Measurements from ENCODE around the gene FURIN. TPM values are rescaled to one million over a fixed set of nuclear protein-coding genes. Genes with fewer than 3 reads are reported as not detected.
A peak's percentile ranks its signal among the peaks of the same experiment; 100 is the strongest.
"Not testable (repeated sequence)": the region's sequence is repeated elsewhere in the genome, so short reads cannot be mapped to it uniquely, and the experiment has no call there.

FURIN gene
- total RNA-seq (2014; rRNA removed; shearing (Covaris generic)): 20.4 and 32.5 TPM in 2 replicates

- no peak for DNase-seq (ENCODE audit: low read depth)
Measured at GRCh38 chr15:90868261-90868689, at the start of gene FURIN. Gene FURIN (plus strand): TSS chr15:90868588. CDS start chr15:90875741, 7,153 bp downstream.

- DNase-seq (ENCODE audit: low read depth): no peak
Measured at GRCh38 chr15:90819390-90819789, 49.0 kb upstream of the FURIN start.

- DNase-seq (ENCODE audit: low read depth): no peak
Measured at GRCh38 chr15:90819850-90820249, 48.5 kb upstream of the FURIN start.

GRCh38 chr15:90820481-90820880, 47.9 kb upstream of the FURIN start:
- DNase-seq (ENCODE audit: low read depth): no peak

GRCh38 chr15:90822204-90822955, 46.0 kb upstream of the FURIN start:
- DNase-seq (ENCODE audit: low read depth): no peak

GRCh38 chr15:90823455-90823974, 44.9 kb upstream of the FURIN start:
- DNase-seq (ENCODE audit: low read depth): no peak

GRCh38 chr15:90825115-90825899, 43.1 kb upstream of the FURIN start:
- not testable (repeated sequence) for DNase-seq (ENCODE audit: low read depth)

GRCh38 chr15:90826206-90826885, 42.0 kb upstream of the FURIN start:
- DNase-seq (ENCODE audit: low read depth): not testable (repeated sequence)

- DNase-seq (ENCODE audit: low read depth): no peak
Measured at GRCh38 chr15:90826886-90827435, 41.4 kb upstream of the FURIN start.

GRCh38 chr15:90828111-90828510, 40.3 kb upstream of the FURIN start:
- DNase-seq (ENCODE audit: low read depth): no peak

GRCh38 chr15:90829126-90829525, 39.3 kb upstream of the FURIN start:
- no peak for DNase-seq (ENCODE audit: low read depth)

GRCh38 chr15:90829942-90830440, 38.4 kb upstream of the FURIN start:
- no peak for DNase-seq (ENCODE audit: low read depth)

- DNase-seq (ENCODE audit: low read depth): no peak
Measured at GRCh38 chr15:90834626-90835025, 33.8 kb upstream of the FURIN start.

- DNase-seq (ENCODE audit: low read depth): peak; percentile 83
Measured at GRCh38 chr15:90836296-90836871, 32.0 kb upstream of the FURIN start.

GRCh38 chr15:90837094-90837493, 31.3 kb upstream of the FURIN start:
- peak; percentile 53 for DNase-seq (ENCODE audit: low read depth)

- no peak for DNase-seq (ENCODE audit: low read depth)
Measured at GRCh38 chr15:90838139-90838538, 30.2 kb upstream of the FURIN start.

GRCh38 chr15:90838544-90838943, 29.8 kb upstream of the FURIN start:
- DNase-seq (ENCODE audit: low read depth): no peak

GRCh38 chr15:90839187-90840071, 29.0 kb upstream of the FURIN start:
- DNase-seq (ENCODE audit: low read depth): peak; percentile 63

- no peak for DNase-seq (ENCODE audit: low read depth)
Measured at GRCh38 chr15:90840157-90840855, 28.1 kb upstream of the FURIN start.

GRCh38 chr15:90840954-90841353, 27.4 kb upstream of the FURIN start:
- DNase-seq (ENCODE audit: low read depth): no peak
